Activated CD4-positive, alpha-beta memory T cell treated with anti-CD3 and anti-CD28 coated beads, Interleukin-2, amount 10 ng/mL, durations not matched to agents 7 days and 5 days (primary cell): ENCODE measurements around the gene SRGAP2B. TPM values are rescaled to one million over a fixed set of nuclear protein-coding genes. Genes with fewer than 3 reads are reported as not detected.
"Not testable (repeated sequence)": the region's sequence is repeated elsewhere in the genome, so short reads cannot be mapped to it uniquely, and the experiment has no call there.

Experiments
- CTCF ChIA-PET: fragments of 350-600 bp; sonication (Branson Sonifier 250); formaldehyde crosslinking; loops from one replicate; lab custom pipeline; 2021; ENCODE audit warnings: antibody characterized with exemption, inconsistent platforms; lab: Charles Lee
- POLR2A ChIA-PET: fragments of 350-600 bp; sonication (Branson Sonifier 250); formaldehyde crosslinking; loops from one replicate; lab custom pipeline; 2021; ENCODE audit warnings: antibody characterized with exemption; lab: Charles Lee
- DNase-seq: peaks from one replicate; pipeline ENCODE4 v3.0.0-alpha.2; 2020
- H3K27ac Mint-ChIP-seq: one replicate; pipeline ENCODE4 v1.8.0; 2021; ENCODE audit warnings: mild to moderate bottlenecking, mixed read lengths
- H3K27me3 Mint-ChIP-seq: one replicate; pipeline ENCODE4 v1.8.0; 2021; ENCODE audit warnings: mixed read lengths
- H3K36me3 Mint-ChIP-seq: one replicate; pipeline ENCODE4 v1.8.0; 2021; ENCODE audit warnings: low read depth, mixed read lengths
- H3K4me1 Mint-ChIP-seq: one replicate; pipeline ENCODE4 v1.8.0; 2021; ENCODE audit warnings: mixed read lengths
- H3K4me3 Mint-ChIP-seq: one replicate; pipeline ENCODE4 v1.8.0; 2021; ENCODE audit warnings: mild to moderate bottlenecking, mixed read lengths
- H3K9me3 Mint-ChIP-seq: one replicate; pipeline ENCODE4 v1.8.0; 2021; ENCODE audit warnings: mixed read lengths
- total RNA-seq, 2 experiments: library from RNA; stranded (reverse); gene quantifications; one replicate each; pipeline ENCODE4 v1.2.3, GENCODE V29; 2021

The SRGAP2B gene
- total RNA-seq, 2 experiments from 2014 or later = 39.3 to 43.8 TPM

GRCh38 chr1:144986171-144986860 is 108.8 kb downstream of the SRGAP2B start:
- H3K4me3 Mint-ChIP-seq, H3K4me1 Mint-ChIP-seq, DNase-seq, POLR2A ChIA-PET, CTCF ChIA-PET, H3K9me3 Mint-ChIP-seq, H3K27ac Mint-ChIP-seq, H3K36me3 Mint-ChIP-seq, H3K27me3 Mint-ChIP-seq: not testable (repeated sequence)

- H3K9me3 Mint-ChIP-seq, POLR2A ChIA-PET, H3K4me1 Mint-ChIP-seq, DNase-seq, H3K4me3 Mint-ChIP-seq, H3K36me3 Mint-ChIP-seq, H3K27ac Mint-ChIP-seq, H3K27me3 Mint-ChIP-seq, CTCF ChIA-PET: not testable (repeated sequence)
Observed at GRCh38 chr1:144985550-144986170, 109.5 kb downstream of the SRGAP2B start.

- H3K27ac Mint-ChIP-seq, H3K4me3 Mint-ChIP-seq, DNase-seq, POLR2A ChIA-PET, H3K27me3 Mint-ChIP-seq, CTCF ChIA-PET, H3K4me1 Mint-ChIP-seq, H3K9me3 Mint-ChIP-seq, H3K36me3 Mint-ChIP-seq: not testable (repeated sequence)
Observed at GRCh38 chr1:144982802-144983525, 112.2 kb downstream of the SRGAP2B start.

GRCh38 chr1:144981157-144981556 is 114.0 kb downstream of the SRGAP2B start:
- H3K27me3 Mint-ChIP-seq, H3K4me1 Mint-ChIP-seq, H3K27ac Mint-ChIP-seq, POLR2A ChIA-PET, H3K4me3 Mint-ChIP-seq, H3K36me3 Mint-ChIP-seq, H3K9me3 Mint-ChIP-seq, DNase-seq, CTCF ChIA-PET: not testable (repeated sequence)

- H3K4me3 Mint-ChIP-seq, H3K27me3 Mint-ChIP-seq, H3K9me3 Mint-ChIP-seq, H3K36me3 Mint-ChIP-seq, DNase-seq, CTCF ChIA-PET, POLR2A ChIA-PET, H3K27ac Mint-ChIP-seq, H3K4me1 Mint-ChIP-seq: not testable (repeated sequence)
Observed at GRCh38 chr1:144979960-144980595, 115.0 kb downstream of the SRGAP2B start.

- H3K4me1 Mint-ChIP-seq, CTCF ChIA-PET, H3K9me3 Mint-ChIP-seq, H3K27me3 Mint-ChIP-seq, H3K36me3 Mint-ChIP-seq, DNase-seq, POLR2A ChIA-PET, H3K4me3 Mint-ChIP-seq, H3K27ac Mint-ChIP-seq: not testable (repeated sequence)
Observed at GRCh38 chr1:144977856-144978255, 117.3 kb downstream of the SRGAP2B start.

- H3K36me3 Mint-ChIP-seq, H3K27ac Mint-ChIP-seq, CTCF ChIA-PET, H3K9me3 Mint-ChIP-seq, H3K27me3 Mint-ChIP-seq, H3K4me3 Mint-ChIP-seq, POLR2A ChIA-PET, H3K4me1 Mint-ChIP-seq, DNase-seq: not testable (repeated sequence)
Observed at GRCh38 chr1:144971936-144972335, 123.2 kb downstream of the SRGAP2B start.

- H3K27me3 Mint-ChIP-seq, H3K27ac Mint-ChIP-seq, CTCF ChIA-PET, POLR2A ChIA-PET, H3K4me3 Mint-ChIP-seq, DNase-seq, H3K4me1 Mint-ChIP-seq, H3K9me3 Mint-ChIP-seq, H3K36me3 Mint-ChIP-seq: not testable (repeated sequence)
Observed at GRCh38 chr1:144966488-144966887, 128.6 kb downstream of the SRGAP2B start.

- H3K4me1 Mint-ChIP-seq, H3K36me3 Mint-ChIP-seq, POLR2A ChIA-PET, H3K9me3 Mint-ChIP-seq, H3K27me3 Mint-ChIP-seq, H3K4me3 Mint-ChIP-seq, DNase-seq, CTCF ChIA-PET, H3K27ac Mint-ChIP-seq: not testable (repeated sequence)
Observed at GRCh38 chr1:144964765-144965164, 130.4 kb downstream of the SRGAP2B start.

GRCh38 chr1:144964186-144964585 is 130.9 kb downstream of the SRGAP2B start:
- DNase-seq, POLR2A ChIA-PET, H3K36me3 Mint-ChIP-seq, CTCF ChIA-PET, H3K27me3 Mint-ChIP-seq, H3K4me3 Mint-ChIP-seq, H3K4me1 Mint-ChIP-seq, H3K9me3 Mint-ChIP-seq, H3K27ac Mint-ChIP-seq: not testable (repeated sequence)

- POLR2A ChIA-PET, H3K4me3 Mint-ChIP-seq, H3K27ac Mint-ChIP-seq, H3K27me3 Mint-ChIP-seq, H3K9me3 Mint-ChIP-seq, H3K4me1 Mint-ChIP-seq, DNase-seq, H3K36me3 Mint-ChIP-seq, CTCF ChIA-PET: not testable (repeated sequence)
Observed at GRCh38 chr1:144963571-144963970, 131.6 kb downstream of the SRGAP2B start.

- H3K27ac Mint-ChIP-seq, CTCF ChIA-PET, POLR2A ChIA-PET, H3K36me3 Mint-ChIP-seq, H3K27me3 Mint-ChIP-seq, H3K4me1 Mint-ChIP-seq, DNase-seq, H3K4me3 Mint-ChIP-seq, H3K9me3 Mint-ChIP-seq: not testable (repeated sequence)
Observed at GRCh38 chr1:144961604-144962583, 133.2 kb downstream of the SRGAP2B start.
